Measurements from ENCODE around the gene CHST15. TPM values are rescaled to one million over a fixed set of nuclear protein-coding genes. Genes with fewer than 3 reads are reported as not detected.

Gene CHST15
- total and polyA plus RNA-seq, 2 of the 8 experiments (the other 6 are each of a cell fraction or from before 2014, with no cell fraction given), result 8.8 to 9.1 TPM

DNA sequence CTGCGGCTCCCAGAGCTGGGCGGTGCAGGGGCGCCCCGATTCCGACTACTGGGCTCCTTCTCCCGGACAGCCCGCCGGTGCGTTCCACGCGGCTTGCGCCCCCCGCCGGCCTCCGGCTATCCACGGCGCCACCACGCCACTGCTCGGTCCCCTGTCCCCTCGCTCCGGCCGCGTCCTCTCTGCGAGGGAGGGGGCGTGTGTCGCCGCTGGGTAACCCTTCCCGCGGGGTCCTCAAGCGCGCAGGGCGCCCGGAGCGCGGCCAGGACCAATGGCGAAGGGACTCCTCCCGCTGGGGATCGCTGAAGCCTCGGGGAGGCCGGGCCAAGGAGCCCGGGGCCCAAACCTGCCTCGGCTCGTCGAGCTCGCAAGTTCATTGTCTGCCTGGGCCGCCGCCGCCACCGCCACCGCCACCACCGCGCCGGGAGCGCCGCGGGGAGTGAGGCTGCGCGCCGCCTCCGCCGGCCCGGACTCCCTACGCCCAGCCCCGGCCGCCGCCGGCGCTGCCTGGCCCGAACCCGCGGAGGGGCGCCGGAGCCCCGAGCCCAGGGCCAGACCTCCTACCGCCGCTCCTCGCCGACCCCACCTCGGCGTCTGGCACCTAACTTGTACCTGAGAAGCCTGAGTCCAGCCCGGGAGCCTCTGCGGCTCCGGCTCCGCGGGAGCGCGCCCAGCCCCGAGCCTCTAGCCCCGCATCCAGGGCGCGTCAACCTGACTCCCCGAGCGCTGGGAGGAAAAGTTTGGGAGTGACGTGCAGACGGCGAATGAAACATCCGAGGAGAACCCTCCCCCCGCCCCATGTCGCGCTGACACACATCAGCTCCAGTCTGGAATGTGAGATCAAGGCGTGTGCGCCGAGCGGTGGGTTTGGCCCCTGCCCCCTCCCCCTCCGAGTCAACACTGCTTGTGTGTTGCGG, at the start of gene CHST15 (continued):
- 0 out of 4 replicates have a peak, but pooled peaks of 1 of the 2 experiments have one; percentile 3 for TF ChIP-seq RAD21 (IDR thresholded peaks at IDR 0.05 in 1 of 2, conservative IDR thresholded peaks at IDR 0.05 in 1 of 2; ENCODE audit: low read depth in 2 of 2, low read length in 2 of 2)
- TF ChIP-seq EP300 (IDR thresholded peaks at IDR 0.05; ENCODE audit: borderline replicate concordance in 1 of 2, low read depth in 2 of 2, low read length in 2 of 2), result no peak
- TF ChIP-seq FOSL1 (IDR thresholded peaks at IDR 0.05; ENCODE audit: insufficient read depth, low read depth, low read length), result no peak
- peak; percentile 85 for TF ChIP-seq TEAD4 (IDR thresholded peaks at IDR 0.05; ENCODE audit: low read depth, low read length)
- no peak for TF ChIP-seq KDM5A (IDR thresholded peaks at IDR 0.05; ENCODE audit: low read length)
- no peak for TF ChIP-seq BRCA1 (IDR thresholded peaks at IDR 0.05; ENCODE audit: low read depth, low read length)
- TF ChIP-seq RBBP5 (IDR thresholded peaks at IDR 0.05; ENCODE audit: borderline replicate concordance, low read depth, low read length), result peak; percentile 55; the same call in 1 of the 2 replicates
- TF ChIP-seq, protein P1, sequence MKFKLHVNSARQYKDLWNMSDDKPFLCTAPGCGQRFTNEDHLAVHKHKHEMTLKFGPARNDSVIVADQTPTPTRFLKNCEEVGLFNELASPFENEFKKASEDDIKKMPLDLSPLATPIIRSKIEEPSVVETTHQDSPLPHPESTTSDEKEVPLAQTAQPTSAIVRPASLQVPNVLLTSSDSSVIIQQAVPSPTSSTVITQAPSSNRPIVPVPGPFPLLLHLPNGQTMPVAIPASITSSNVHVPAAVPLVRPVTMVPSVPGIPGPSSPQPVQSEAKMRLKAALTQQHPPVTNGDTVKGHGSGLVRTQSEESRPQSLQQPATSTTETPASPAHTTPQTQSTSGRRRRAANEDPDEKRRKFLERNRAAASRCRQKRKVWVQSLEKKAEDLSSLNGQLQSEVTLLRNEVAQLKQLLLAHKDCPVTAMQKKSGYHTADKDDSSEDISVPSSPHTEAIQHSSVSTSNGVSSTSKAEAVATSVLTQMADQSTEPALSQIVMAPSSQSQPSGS (IDR thresholded peaks at IDR 0.05; ENCODE audit: low read length), result no peak
- peak; percentile 14; the same call in 1 of the 2 replicates for TF ChIP-seq SUZ12 (IDR thresholded peaks at IDR 0.05; ENCODE audit: low read length)
- TF ChIP-seq SP1 (IDR thresholded peaks at IDR 0.05; ENCODE audit: low read depth, low read length), result no peak
- no peak for TF ChIP-seq EGR1 (IDR thresholded peaks at IDR 0.05; ENCODE audit: borderline replicate concordance, low read depth, low read length)
- TF ChIP-seq RNF2 (IDR thresholded peaks at IDR 0.05; ENCODE audit: borderline replicate concordance, low read depth, low read length, missing control alignments, poor library complexity, severe bottlenecking), result no peak
- no peak for TF ChIP-seq CEBPB (IDR thresholded peaks at IDR 0.05; ENCODE audit: low read depth, low read length)
- TF ChIP-seq CTBP2 (IDR thresholded peaks at IDR 0.05; ENCODE audit: borderline replicate concordance, insufficient read depth, insufficient read length, low read length), result no peak
- TF ChIP-seq MAFK (IDR thresholded peaks at IDR 0.05; ENCODE audit: low read depth, low read length), result no peak
- no peak for TF ChIP-seq HDAC6 (IDR thresholded peaks at IDR 0.05; ENCODE audit: low read depth, low read length)
- TF ChIP-seq CBX8 (IDR thresholded peaks at IDR 0.05; ENCODE audit: borderline replicate concordance, low read depth, low read length), result no peak
- no peak for TF ChIP-seq CHD2 (IDR thresholded peaks at IDR 0.05; ENCODE audit: low read length)
